Esophagus squamous epithelium (tissue), 5 donors: ENCODE data around the gene ADAMTS2. TPM values are rescaled to one million over a fixed set of nuclear protein-coding genes. Genes with fewer than 3 reads are reported as not detected.

Experiments
- DNase-seq: peaks from one replicate; lab custom pipeline; 2025; lab: John Stamatoyannopoulos, UW
- H3K27ac ChIP-seq, 4 donors: fragments of 200-600 bp; sonication (generic); one replicate each; pipeline ENCODE4 v1.5.1; 2016 to 2019; ENCODE audit warnings: mild to moderate bottlenecking in 1 of 4
- H3K27me3 ChIP-seq, 4 donors: fragments of 200-600 bp; sonication (generic); 1 replicate in 3 of 4; 2 replicates in 1 of 4; pipeline versions ENCODE4 v1.5.1 to v1.6.0; 2017 to 2021; ENCODE audit warnings: antibody characterized with exemption in 1 of 4
- H3K36me3 ChIP-seq, 3 donors: fragments of 200-600 bp; sonication (generic); one replicate each; pipeline ENCODE4 v1.5.1; 2016 to 2019
- H3K4me1 ChIP-seq, 3 donors: fragments of 200-600 bp; sonication (generic); one replicate each; pipeline ENCODE4 v1.5.1; 2017 to 2019
- H3K4me3 ChIP-seq, 4 donors: fragments of 200-600 bp; sonication (generic); 1 replicate in 3 of 4; 2 replicates in 1 of 4; pipeline ENCODE4 v1.5.1; 2016 to 2019; ENCODE audit warnings: mild to moderate bottlenecking in 2 of 4, moderate library complexity in 1 of 4
- H3K9me3 ChIP-seq, 3 donors: fragments of 200-600 bp; sonication (generic); one replicate each; pipeline ENCODE4 v1.5.1; 2016 to 2019
- CTCF ChIP-seq, 6 experiments: fragments of 450-650 bp in 4 of 6; fragments of 200-600 bp in 2 of 6; sonication (generic) in 2 of 6; IDR thresholded peaks; one replicate each; pipeline ENCODE4 v1.5.1; 2016 to 2019; ENCODE audit warnings: antibody characterized with exemption in 6 of 6, mild to moderate bottlenecking in 4 of 6, moderate library complexity in 4 of 6
- POLR2A ChIP-seq, 4 donors: fragments of 450-650 bp; IDR thresholded peaks; one replicate each; pipeline ENCODE4 v1.6.1; 2017; ENCODE audit warnings: antibody characterized with exemption in 4 of 4, mild to moderate bottlenecking in 4 of 4, moderate library complexity in 3 of 4
- WGBS, 2 donors: methylation state at CpG; one replicate each; pipeline ENCODE4 v1.1.5; 2018; 5-methylcytosine and 5-hydroxymethylcytosine counted together
- intact Hi-C: fragments of 100-400 bp; cut with DNase I; formaldehyde crosslinking; loops from one replicate; pipeline ENCODE4 v1.15.0; 2022
- total RNA-seq, 4 donors: library from RNA; depleted of rRNA; stranded (reverse); fragments of >200 nt; gene quantifications; one replicate each; pipeline ENCODE4 v1.1.0, GENCODE V29; 2016
- donor health status: DM: yes; HTN: yes; CAD: no.

ADAMTS2 gene
- total RNA-seq, 4 donors from 2014 or later, result 1.3 to 10.3 (median 5.2) TPM

- Histone ChIP-seq H3K4me3 (no peak overlapping the region), H3K27me3 (peaks cover 0 to 3% (median 0%) of the 10 kb centered on the region in 4 donors), H3K4me1 (peaks cover 0 to 14% (median 0%) of the 10 kb centered on the region in 3 donors), H3K36me3 (no peaks in the 10 kb centered on the region), H3K9me3 (no peaks in the 10 kb centered on the region), H3K27ac (no peak overlapping the region)
- 80 to 96% methylated on average over 10 to 12 of the region's 17 CpGs for WGBS, 2 donors
- TF ChIP-seq CTCF (IDR thresholded peaks at IDR 0.05) (no peak), POLR2A (IDR thresholded peaks at IDR 0.05) (no peak)
- DNase-seq, result no peak
- intact Hi-C loops, result no loop called here
These were observed 23.7 kb upstream of the ADAMTS2 start for GRCh38 chr5:179368806-179369529.

- no peak overlapping the region for H3K27ac ChIP-seq
- WGBS, 2 donors, result 80 to 84% methylated on average over 11 to 12 of the region's 18 CpGs
- peaks cover 0 to 14% (median 0%) of the 10 kb centered on the region in 3 donors for H3K4me1 ChIP-seq
- intact Hi-C loops, result no loop called here
- H3K36me3 ChIP-seq, result no peaks in the 10 kb centered on the region
- DNase-seq, result no peak
- TF ChIP-seq CTCF (IDR thresholded peaks at IDR 0.05) (no peak), POLR2A (IDR thresholded peaks at IDR 0.05) (no peak)
- H3K4me3 ChIP-seq, result no peak overlapping the region
- peaks cover 0 to 7% (median 0%) of the 10 kb centered on the region in 4 donors for H3K27me3 ChIP-seq
- no peaks in the 10 kb centered on the region for H3K9me3 ChIP-seq
These were observed 23.0 kb upstream of the ADAMTS2 start for GRCh38 chr5:179368126-179368805.

- intact Hi-C loops, result no loop called here
- Histone ChIP-seq H3K27me3 (peaks cover 0 to 7% (median 0%) of the 10 kb centered on the region in 4 donors), H3K36me3 (no peaks in the 10 kb centered on the region), H3K27ac (no peak overlapping the region), H3K4me3 (no peak overlapping the region), H3K4me1 (peaks cover 0 to 13% (median 0%) of the 10 kb centered on the region in 3 donors), H3K9me3 (no peaks in the 10 kb centered on the region)
- 42% methylated on average over 2 of the region's 12 CpGs; no CpG with 5 or more reads in 1 of the 2 donors for WGBS, 2 donors
- TF ChIP-seq POLR2A (IDR thresholded peaks at IDR 0.05), result no peak
- TF ChIP-seq CTCF (IDR thresholded peaks at IDR 0.05), result no peak
- no peak for DNase-seq
These were observed 22.2 kb upstream of the ADAMTS2 start for GRCh38 chr5:179367491-179367890.

GRCh38 chr5:179362355-179362754, 17.1 kb upstream of the ADAMTS2 start:
- no peaks in the 10 kb centered on the region for H3K4me1 ChIP-seq
- TF ChIP-seq CTCF (IDR thresholded peaks at IDR 0.05) (no peak), POLR2A (IDR thresholded peaks at IDR 0.05) (no peak)
- peaks cover 0 to 17% (median 0%) of the 10 kb centered on the region in 4 donors for H3K27me3 ChIP-seq
- intact Hi-C loops, result no loop called here
- no peak overlapping the region for H3K4me3 ChIP-seq
- no peak for DNase-seq
- no peaks in the 10 kb centered on the region for H3K36me3 ChIP-seq
- H3K27ac ChIP-seq, result no peak overlapping the region
- H3K9me3 ChIP-seq, result no peaks in the 10 kb centered on the region
- WGBS, 2 donors, result 84 to 89% methylated on average over 12 to 18 of the region's 18 CpGs

GRCh38 chr5:179361037-179361603, 15.9 kb upstream of the ADAMTS2 start:
- Histone ChIP-seq H3K4me1 (peaks cover 0 to 4% (median 4%) of the 10 kb centered on the region in 3 donors), H3K27me3 (peaks cover 0 to 17% (median 0%) of the 10 kb centered on the region in 4 donors), H3K36me3 (no peaks in the 10 kb centered on the region), H3K9me3 (no peaks in the 10 kb centered on the region), H3K4me3 (no peak overlapping the region), H3K27ac (no peak overlapping the region)
- intact Hi-C loops, result no loop called here
- TF ChIP-seq CTCF (IDR thresholded peaks at IDR 0.05) (no peak), POLR2A (IDR thresholded peaks at IDR 0.05) (no peak)
- DNase-seq, result no peak
- WGBS, 2 donors, result 77 to 81% methylated on average over 7 to 14 of the region's 16 CpGs
